ENCODE measurements around the gene GRAP2. TPM values are rescaled to one million over a fixed set of nuclear protein-coding genes. Genes with fewer than 3 reads are reported as not detected.

The GRAP2 gene
- total and polyA plus RNA-seq, 8 donors: 0.45 to 29.1 (median 3.0) TPM; not detected in 2

DNA sequence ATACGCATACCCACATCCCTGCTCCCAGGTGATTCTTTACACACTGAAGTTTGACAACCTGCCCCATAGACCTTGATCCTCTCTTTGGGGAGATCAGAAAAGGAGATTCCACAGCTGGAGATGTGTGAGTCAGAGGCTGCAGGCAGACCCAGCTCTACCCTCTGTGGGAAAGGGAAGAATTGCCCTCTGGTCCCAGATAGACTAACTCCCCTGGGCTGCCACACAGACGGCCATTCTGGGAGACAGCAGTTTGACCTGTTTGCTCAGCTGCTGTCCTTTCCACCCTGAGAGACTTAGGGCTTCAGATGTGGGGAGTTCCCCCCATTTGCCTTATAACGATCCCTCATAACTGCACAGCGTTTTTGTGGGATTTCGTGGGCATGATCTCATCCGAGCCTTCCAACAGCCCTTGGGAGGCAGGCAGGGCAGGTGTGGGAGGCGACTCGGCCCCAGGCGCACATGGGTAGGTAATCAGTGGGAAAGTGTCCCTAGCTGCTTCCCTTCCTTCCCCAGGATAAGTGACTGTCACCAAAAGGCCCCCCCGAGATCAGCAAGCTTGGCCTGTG lies 107.9 kb downstream of the GRAP2 start:
- Histone ChIP-seq H3K9me3 (no peaks in the 10 kb centered on the region), H3K4me3 (no peak overlapping the region), H3K27ac (no peak overlapping the region), H3K4me1 (peaks cover 0 to 29% (median 19%) of the 10 kb centered on the region in 4 donors), H3K36me3 (no peaks in the 10 kb centered on the region), H3K27me3 (peaks cover 0 to 34% (median 0%) of the 10 kb centered on the region in 3 donors)
- no peak for TF ChIP-seq EP300 (IDR thresholded peaks at IDR 0.05)
- TF ChIP-seq CTCF (IDR thresholded peaks at IDR 0.05): no peak
- no peak for TF ChIP-seq POLR2AphosphoS5 (IDR thresholded peaks at IDR 0.05)
- no peak for TF ChIP-seq POLR2A (IDR thresholded peaks at IDR 0.05)
- no peak for DNase-seq
- WGBS, 5 donors: 78 to 85% (median 78%) methylated on average over 10 of the region's 10 CpGs
- intact Hi-C loops (cut with DNase I; ENCODE audit: low total_unique reads): no loop called here

- H3K27ac ChIP-seq: no peak overlapping the region
- 14 to 29% (median 21%) methylated on average over 11 of the region's 11 CpGs for WGBS, 5 donors
- H3K27me3 ChIP-seq: peaks cover 0 to 34% (median 0%) of the 10 kb centered on the region in 3 donors
- TF ChIP-seq CTCF (IDR thresholded peaks at IDR 0.05): no peak
- no peak for TF ChIP-seq POLR2AphosphoS5 (IDR thresholded peaks at IDR 0.05)
- TF ChIP-seq EP300 (IDR thresholded peaks at IDR 0.05): no peak
- TF ChIP-seq POLR2A (IDR thresholded peaks at IDR 0.05): no peak
- no peaks in the 10 kb centered on the region for H3K36me3 ChIP-seq
- DNase-seq: peak in 1 of 2 donors; percentile 41
- peaks cover 0 to 29% (median 20%) of the 10 kb centered on the region in 4 donors for H3K4me1 ChIP-seq
- no peaks in the 10 kb centered on the region for H3K9me3 ChIP-seq
- no peak overlapping the region for H3K4me3 ChIP-seq
- intact Hi-C loops (cut with DNase I; ENCODE audit: low total_unique reads): no loop called here
Observed at GRCh38 chr22:40009292-40009774, 108.4 kb downstream of the GRAP2 start.

DNA sequence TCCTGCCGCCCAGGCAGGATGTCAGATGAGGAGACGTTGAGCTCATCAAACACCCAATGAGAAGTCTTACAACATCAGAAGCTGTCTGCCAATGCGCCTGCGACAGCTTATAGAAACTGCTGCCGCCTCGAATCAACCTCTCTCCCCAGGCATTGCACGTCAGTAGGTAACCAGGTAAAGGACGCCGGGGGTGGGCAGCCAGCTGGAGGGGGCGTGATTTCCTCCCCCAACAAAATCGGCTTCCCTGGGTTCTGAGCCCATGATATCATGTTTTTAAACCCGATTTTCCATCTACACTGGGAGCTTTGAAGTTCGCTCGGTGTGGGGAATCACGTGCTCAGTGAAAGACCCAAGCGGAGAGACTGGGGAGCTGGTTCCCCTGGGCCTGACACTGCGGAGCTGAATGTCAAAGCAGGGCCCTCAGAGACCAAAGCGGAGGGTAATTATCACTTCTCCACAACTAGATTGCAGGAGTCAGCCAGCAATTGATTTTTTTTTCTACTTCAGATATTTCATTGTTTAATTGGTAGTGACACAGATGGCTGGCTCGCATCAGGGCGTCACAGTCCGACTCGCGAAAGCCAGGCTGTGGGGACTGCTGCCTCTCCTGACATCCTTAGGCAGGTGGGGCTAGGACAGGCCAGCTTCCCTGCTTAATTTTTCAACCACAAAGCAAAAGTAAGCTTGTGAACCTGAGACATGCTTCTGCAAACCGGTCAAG lies 109.2 kb downstream of the GRAP2 start:
- H3K36me3 ChIP-seq: no peaks in the 10 kb centered on the region
- H3K9me3 ChIP-seq: no peaks in the 10 kb centered on the region
- no peak for TF ChIP-seq POLR2AphosphoS5 (IDR thresholded peaks at IDR 0.05)
- TF ChIP-seq CTCF (IDR thresholded peaks at IDR 0.05): no peak
- TF ChIP-seq EP300 (IDR thresholded peaks at IDR 0.05): no peak
- TF ChIP-seq POLR2A (IDR thresholded peaks at IDR 0.05): no peak
- H3K4me3 ChIP-seq: no peak overlapping the region
- H3K4me1 ChIP-seq: peaks cover 2 to 37% (median 26%) of the 10 kb centered on the region in 4 donors
- 58 to 74% (median 69%) methylated on average over 24 of the region's 24 CpGs for WGBS, 5 donors
- no peak overlapping the region for H3K27ac ChIP-seq
- DNase-seq: peak in 1 of 2 donors; percentile 50
- intact Hi-C loops (cut with DNase I; ENCODE audit: low total_unique reads): no loop called here
- peaks cover 0 to 34% (median 0%) of the 10 kb centered on the region in 3 donors for H3K27me3 ChIP-seq

GRCh38 chr22:40010746-40011145 lies 109.9 kb downstream of the GRAP2 start:
- TF ChIP-seq EP300 (IDR thresholded peaks at IDR 0.05) (no peak), POLR2AphosphoS5 (IDR thresholded peaks at IDR 0.05) (no peak), POLR2A (IDR thresholded peaks at IDR 0.05) (no peak), CTCF (IDR thresholded peaks at IDR 0.05) (no peak)
- no peak for DNase-seq
- H3K36me3 ChIP-seq: no peaks in the 10 kb centered on the region
- no peaks in the 10 kb centered on the region for H3K9me3 ChIP-seq
- H3K4me1 ChIP-seq: peaks cover 8 to 41% (median 32%) of the 10 kb centered on the region in 4 donors
- WGBS, 5 donors: 69 to 84% (median 73%) methylated on average over 6 of the region's 6 CpGs
- intact Hi-C loops (cut with DNase I; ENCODE audit: low total_unique reads): no loop called here
- no peak overlapping the region for H3K27ac ChIP-seq
- H3K27me3 ChIP-seq: peaks cover 0 to 34% (median 0%) of the 10 kb centered on the region in 3 donors
- no peak overlapping the region for H3K4me3 ChIP-seq

All from stomach (tissue), 9 donors.